ENCODE data around the gene WDPCP. TPM values are rescaled to one million over a fixed set of nuclear protein-coding genes. Genes with fewer than 3 reads are reported as not detected.

Gene WDPCP
- polyA plus RNA-seq, 1 of the 3 experiments (the other 2 are of a cell fraction) = 3.1 TPM

DNA sequence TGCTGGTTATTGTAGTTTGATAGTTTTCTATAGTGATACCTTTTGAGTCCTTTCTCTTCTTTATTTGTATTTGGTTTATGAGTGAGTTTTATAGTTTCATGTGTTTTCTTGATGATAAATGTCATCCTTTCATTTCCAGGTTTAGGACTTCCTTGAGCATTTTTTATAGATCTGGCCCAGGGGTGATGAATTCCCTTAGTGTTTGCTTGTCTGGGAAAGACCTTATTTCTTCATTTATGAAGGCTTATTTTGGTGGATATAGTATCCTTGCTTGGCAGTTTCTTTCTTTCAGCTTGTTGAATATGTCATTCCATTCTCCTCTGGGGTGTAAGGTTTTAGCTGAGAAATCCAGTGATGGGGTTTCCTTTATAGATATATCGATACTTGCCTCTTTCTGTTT is 483.8 kb downstream of the WDPCP start (continued):
- no peak for TF ChIP-seq MAX (IDR thresholded peaks at IDR 0.05; ENCODE audit: low read depth)
- no peak for TF ChIP-seq TEAD4 (IDR thresholded peaks at IDR 0.05; ENCODE audit: borderline replicate concordance, insufficient read depth)
- TF ChIP-seq MXI1 (IDR thresholded peaks at IDR 0.05; ENCODE audit: low read depth, low read length) = no peak

GRCh38 chr2:63101954-63102353 is 486.3 kb downstream of the WDPCP start:
- CTCF ChIA-PET = no interaction called here
- POLR2A ChIA-PET = no interaction called here
- no peak overlapping the region for H3K9ac ChIP-seq
- no peak overlapping the region for H3K4me2 ChIP-seq
- no peak overlapping the region for H3K4me3 ChIP-seq (ENCODE audit: low read depth in 2 of 2, low read length in 1 of 2)
- no peaks in the 10 kb centered on the region for H3F3A ChIP-seq (replicated peaks; ENCODE audit: insufficient read depth)
- H3K9me2 ChIP-seq = no peaks in the 10 kb centered on the region
- H3K27ac ChIP-seq (ENCODE audit: low read depth in 2 of 2, low read length in 1 of 2) = no peak overlapping the region
- no peaks in the 10 kb centered on the region for H3K27me3 ChIP-seq (ENCODE audit: insufficient read depth)
- DNase-seq = no peak
- no peaks in the 10 kb centered on the region for H3K36me3 ChIP-seq (replicated peaks in 1 of 2; ENCODE audit: control insufficient read depth in 1 of 2, insufficient read depth in 2 of 2, low read length in 1 of 2)
- no peak overlapping the region for H2AFZ ChIP-seq (ENCODE audit: low read depth)
- no peaks in the 10 kb centered on the region for H3K79me2 ChIP-seq (ENCODE audit: insufficient read depth)
- no peak for TF ChIP-seq RXRA (IDR thresholded peaks at IDR 0.05; ENCODE audit: borderline replicate concordance, low read depth)
- no peak for TF ChIP-seq MAX (IDR thresholded peaks at IDR 0.05; ENCODE audit: low read depth)
- TF ChIP-seq, protein P1, sequence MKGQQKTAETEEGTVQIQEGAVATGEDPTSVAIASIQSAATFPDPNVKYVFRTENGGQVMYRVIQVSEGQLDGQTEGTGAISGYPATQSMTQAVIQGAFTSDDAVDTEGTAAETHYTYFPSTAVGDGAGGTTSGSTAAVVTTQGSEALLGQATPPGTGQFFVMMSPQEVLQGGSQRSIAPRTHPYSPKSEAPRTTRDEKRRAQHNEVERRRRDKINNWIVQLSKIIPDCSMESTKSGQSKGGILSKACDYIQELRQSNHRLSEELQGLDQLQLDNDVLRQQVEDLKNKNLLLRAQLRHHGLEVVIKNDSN (IDR thresholded peaks at IDR 0.05; ENCODE audit: borderline replicate concordance, low read depth) = no peak
- TF ChIP-seq JUND (IDR thresholded peaks at IDR 0.05) = no peak
- no peak for TF ChIP-seq FOXJ3 (CRISPR knock-in tag; IDR thresholded peaks at IDR 0.05)
- no peaks in the 10 kb centered on the region for H3K4me1 ChIP-seq (ENCODE audit: control insufficient read depth in 1 of 2, insufficient read depth in 2 of 2, low read depth in 1 of 2, low read length in 1 of 2)
- H4K20me1 ChIP-seq (ENCODE audit: insufficient read depth) = no peaks in the 10 kb centered on the region
- no peaks in the 10 kb centered on the region for H3K9me3 ChIP-seq
- 3% methylated on average over 2 of the region's 2 CpGs for WGBS (ENCODE audit: low lambda C conversion rate)

- no peak for DNase-seq
- H3K4me2 ChIP-seq = no peak overlapping the region
- H3K27me3 ChIP-seq (ENCODE audit: insufficient read depth) = no peaks in the 10 kb centered on the region
- H3K9me2 ChIP-seq = no peaks in the 10 kb centered on the region
- H3F3A ChIP-seq (replicated peaks; ENCODE audit: insufficient read depth) = no peaks in the 10 kb centered on the region
- H3K79me2 ChIP-seq (ENCODE audit: insufficient read depth) = no peaks in the 10 kb centered on the region
- no peaks in the 10 kb centered on the region for H3K36me3 ChIP-seq (replicated peaks in 1 of 2; ENCODE audit: control insufficient read depth in 1 of 2, insufficient read depth in 2 of 2, low read length in 1 of 2)
- no peak overlapping the region for H3K9ac ChIP-seq
- no peaks in the 10 kb centered on the region for H4K20me1 ChIP-seq (ENCODE audit: insufficient read depth)
- H3K4me3 ChIP-seq (ENCODE audit: low read depth in 2 of 2, low read length in 1 of 2) = no peak overlapping the region
- H2AFZ ChIP-seq (ENCODE audit: low read depth) = no peak overlapping the region
- ChIA-PET CTCF (no interaction called here), POLR2A (no interaction called here)
- H3K4me1 ChIP-seq (ENCODE audit: control insufficient read depth in 1 of 2, insufficient read depth in 2 of 2, low read depth in 1 of 2, low read length in 1 of 2) = no peaks in the 10 kb centered on the region
- 71% methylated on average over 1 of the region's 1 CpG for WGBS (ENCODE audit: low lambda C conversion rate)
- no peak overlapping the region for H3K27ac ChIP-seq (ENCODE audit: low read depth in 2 of 2, low read length in 1 of 2)
- H3K9me3 ChIP-seq = no peaks in the 10 kb centered on the region
- no peak for TF ChIP-seq YY1 (IDR thresholded peaks at IDR 0.05; ENCODE audit: low read depth)
- no peak for TF ChIP-seq FOXM1 (IDR thresholded peaks at IDR 0.05; ENCODE audit: low read depth)
- no peak for TF ChIP-seq CTCF (IDR thresholded peaks at IDR 0.05)
- TF ChIP-seq RCOR1 (IDR thresholded peaks at IDR 0.05; ENCODE audit: low read length) = no peak
- no peak for TF ChIP-seq RFX5 (IDR thresholded peaks at IDR 0.05; ENCODE audit: low read length)
- TF ChIP-seq CHD2 (IDR thresholded peaks at IDR 0.05; ENCODE audit: low read length, partially characterized antibody) = no peak
- TF ChIP-seq IRF3 (IDR thresholded peaks at IDR 0.05; ENCODE audit: low read depth, low read length) = no peak
- TF ChIP-seq TEAD4 (IDR thresholded peaks at IDR 0.05; ENCODE audit: borderline replicate concordance, insufficient read depth) = no peak
- no peak for TF ChIP-seq EZH2phosphoT487 (IDR thresholded peaks at IDR 0.05; ENCODE audit: borderline replicate concordance, low read depth)
- TF ChIP-seq REST (IDR thresholded peaks at IDR 0.05; ENCODE audit: low read depth, low read length) = no peak
- TF ChIP-seq EP300 (IDR thresholded peaks at IDR 0.05; ENCODE audit: borderline replicate concordance in 1 of 2, low read depth in 1 of 2, low read length in 1 of 2) = no peak
- no peak for TF ChIP-seq RAD21 (IDR thresholded peaks at IDR 0.05; ENCODE audit: low read length)
- TF ChIP-seq MEF2A (IDR thresholded peaks at IDR 0.05; ENCODE audit: borderline replicate concordance, low read depth) = no peak
Measured at GRCh38 chr2:63099032-63099431, 489.2 kb downstream of the WDPCP start.
